H1 (cell line): ENCODE results near the gene OLAH.

Experiments used
- CHD2 ChIP-seq: IDR thresholded peaks from 2 replicates; pipeline ENCODE4 v1.6.1; 2012; ENCODE audit warnings: low read length, improper control_type of control experiment
- CTBP2 ChIP-seq: IDR thresholded peaks from 2 replicates; pipeline ENCODE4 v1.7.0; 2011; ENCODE audit warnings: borderline replicate concordance, mild to moderate bottlenecking, moderate library complexity, mixed read lengths, low read length; ENCODE audit not compliant: insufficient read depth, insufficient read length
- EGR1 ChIP-seq: IDR thresholded peaks from 2 replicates; pipeline ENCODE4 v1.6.1; 2011; ENCODE audit warnings: low read depth, low read length, borderline replicate concordance
- EP300 ChIP-seq, 2 experiments: IDR thresholded peaks; 1 replicate in 1 of 2; 2 replicates in 1 of 2; pipeline ENCODE4 v1.6.1; 2011 to 2012; ENCODE audit warnings: low read depth in 2 of 2, low read length in 2 of 2, mild to moderate bottlenecking in 2 of 2, borderline replicate concordance in 1 of 2, inconsistent platforms in 1 of 2, moderate library complexity in 1 of 2
- EZH2 ChIP-seq: fragments of 200-600 bp; sonication (generic); IDR thresholded peaks from 2 replicates; pipeline ENCODE4 v1.7.1; 2012; ENCODE audit warnings: low read depth, mild to moderate bottlenecking, moderate library complexity, low read length, inconsistent platforms; ENCODE audit not compliant: severe bottlenecking
- HDAC2 ChIP-seq, 2 experiments: fragments of 300-600 bp in 1 of 2; sonication (generic) in 1 of 2; IDR thresholded peaks; 2 replicates each; pipeline ENCODE4 v1.6.1; 2011 to 2012; ENCODE audit warnings: low read depth in 2 of 2, low read length in 2 of 2, mild to moderate bottlenecking in 2 of 2, moderate library complexity in 2 of 2, borderline replicate concordance in 1 of 2, inconsistent platforms in 1 of 2
- POLR2A ChIP-seq, 2 experiments: IDR thresholded peaks; 1 replicate in 1 of 2; 2 replicates in 1 of 2; pipeline ENCODE4 v1.6.1; 2011; ENCODE audit warnings: low read depth in 2 of 2, low read length in 2 of 2, mild to moderate bottlenecking in 2 of 2; ENCODE audit errors: control extremely low read depth in 1 of 2
- POLR2AphosphoS5 ChIP-seq: IDR thresholded peaks from 2 replicates; pipeline ENCODE4 v1.6.1; 2011; ENCODE audit warnings: low read depth, low read length
- RFX5 ChIP-seq: IDR thresholded peaks from 2 replicates; pipeline ENCODE4 v1.6.1; 2011; ENCODE audit warnings: low read depth, low read length, improper control_type of control experiment, borderline replicate concordance
- TAF1 ChIP-seq: IDR thresholded peaks from 2 replicates; pipeline ENCODE4 v1.6.1; 2011; ENCODE audit warnings: mild to moderate bottlenecking, low read depth, low read length
- TBP ChIP-seq: IDR thresholded peaks from 2 replicates; pipeline ENCODE4 v1.6.1; 2011; ENCODE audit warnings: low read depth, low read length, improper control_type of control experiment
- TEAD4 ChIP-seq: IDR thresholded peaks from 2 replicates; pipeline ENCODE4 v1.6.1; 2012; ENCODE audit warnings: low read depth, low read length, inconsistent platforms, mixed read lengths
- TF ChIP-seq, protein P1 (sequence below): IDR thresholded peaks from 2 replicates; pipeline ENCODE4 v1.6.1; 2012; ENCODE audit warnings: inconsistent platforms
- TF ChIP-seq, protein P2 (sequence below), 3 experiments: IDR thresholded peaks; 1 replicate in 2 of 3; 2 replicates in 1 of 3; pipeline versions ENCODE4 v1.5.1 to v1.6.1; 2011; ENCODE audit warnings: low read length in 3 of 3, mild to moderate bottlenecking in 3 of 3, inconsistent platforms in 2 of 3, low read depth in 1 of 3, moderate library complexity in 1 of 3; ENCODE audit not compliant: insufficient read depth in 1 of 3; ENCODE audit errors: control extremely low read depth in 1 of 3

DNA sequence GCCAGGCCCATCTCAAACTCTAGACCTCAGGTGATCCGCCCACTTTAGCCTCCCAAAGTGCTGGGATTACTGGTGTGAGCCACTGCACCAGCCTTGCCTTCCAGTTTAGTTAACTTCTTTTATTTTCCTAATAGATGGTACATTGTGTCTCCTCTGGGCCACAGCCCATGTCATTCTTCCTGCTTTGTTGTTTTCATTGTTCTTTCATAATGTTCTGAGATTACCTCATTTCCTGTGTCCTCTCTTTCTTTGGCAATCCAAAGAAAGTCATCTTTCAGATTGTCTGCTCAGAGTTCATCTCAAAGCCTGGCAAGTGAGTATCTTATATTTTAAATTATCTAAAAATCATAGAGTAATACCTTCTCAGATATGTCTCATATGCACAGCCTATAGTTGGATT, at the start of gene OLAH:
- TF ChIP-seq, protein P1, sequence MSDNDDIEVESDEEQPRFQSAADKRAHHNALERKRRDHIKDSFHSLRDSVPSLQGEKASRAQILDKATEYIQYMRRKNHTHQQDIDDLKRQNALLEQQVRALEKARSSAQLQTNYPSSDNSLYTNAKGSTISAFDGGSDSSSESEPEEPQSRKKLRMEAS = no peak
- TF ChIP-seq RFX5 (no peak), POLR2A (IDR thresholded peaks at IDR 0.05; ENCODE audit: control extremely low read depth in 1 of 2, low read depth in 2 of 2, low read length in 2 of 2) (no peak), HDAC2 (IDR thresholded peaks at IDR 0.05; ENCODE audit: borderline replicate concordance in 1 of 2, low read depth in 2 of 2, low read length in 2 of 2) (no peak), TEAD4 (no peak), EZH2 (no peak), EGR1 (no peak), TBP (no peak), POLR2AphosphoS5 (no peak), TAF1 (no peak), CHD2 (no peak), CTBP2 (no peak), EP300 (IDR thresholded peaks at IDR 0.05; ENCODE audit: borderline replicate concordance in 1 of 2, low read depth in 2 of 2, low read length in 2 of 2) (no peak)
- TF ChIP-seq, protein P2, sequence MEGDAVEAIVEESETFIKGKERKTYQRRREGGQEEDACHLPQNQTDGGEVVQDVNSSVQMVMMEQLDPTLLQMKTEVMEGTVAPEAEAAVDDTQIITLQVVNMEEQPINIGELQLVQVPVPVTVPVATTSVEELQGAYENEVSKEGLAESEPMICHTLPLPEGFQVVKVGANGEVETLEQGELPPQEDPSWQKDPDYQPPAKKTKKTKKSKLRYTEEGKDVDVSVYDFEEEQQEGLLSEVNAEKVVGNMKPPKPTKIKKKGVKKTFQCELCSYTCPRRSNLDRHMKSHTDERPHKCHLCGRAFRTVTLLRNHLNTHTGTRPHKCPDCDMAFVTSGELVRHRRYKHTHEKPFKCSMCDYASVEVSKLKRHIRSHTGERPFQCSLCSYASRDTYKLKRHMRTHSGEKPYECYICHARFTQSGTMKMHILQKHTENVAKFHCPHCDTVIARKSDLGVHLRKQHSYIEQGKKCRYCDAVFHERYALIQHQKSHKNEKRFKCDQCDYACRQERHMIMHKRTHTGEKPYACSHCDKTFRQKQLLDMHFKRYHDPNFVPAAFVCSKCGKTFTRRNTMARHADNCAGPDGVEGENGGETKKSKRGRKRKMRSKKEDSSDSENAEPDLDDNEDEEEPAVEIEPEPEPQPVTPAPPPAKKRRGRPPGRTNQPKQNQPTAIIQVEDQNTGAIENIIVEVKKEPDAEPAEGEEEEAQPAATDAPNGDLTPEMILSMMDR (IDR thresholded peaks at IDR 0.05; ENCODE audit: control extremely low read depth in 1 of 3, insufficient read depth in 1 of 3, low read depth in 1 of 3, low read length in 3 of 3) = no peak
